Astrocyte of the cerebellum (primary cell): Measurements from ENCODE around the gene CALR.
A peak's percentile ranks its signal among the peaks of the same experiment; 100 is the strongest.
"Not testable (repeated sequence)": the region's sequence is repeated elsewhere in the genome, so short reads cannot be mapped to it uniquely, and the experiment has no call there.

Experiments
- DNase-seq: peaks from one replicate; pipeline ENCODE4 v3.0.0-alpha.2; 2011; ENCODE audit warnings: low read depth
- H3K4me3 ChIP-seq: 2 replicates; pipeline ENCODE4 v1.5.1; 2011; ENCODE audit warnings: mild to moderate bottlenecking, low read depth, low read length, moderate library complexity
- in situ Hi-C: cut with HindIII; loops from 2 replicates; pipeline ENCODE4 v1.10.0; 2017; ENCODE audit warnings: low sequenced_read_pairs
- TF ChIP-seq, protein P1 (sequence below): IDR thresholded peaks from 2 replicates; pipeline ENCODE4 v1.5.1; 2012; ENCODE audit warnings: low read length, low read depth, moderate library complexity, mild to moderate bottlenecking; ENCODE audit errors: missing control alignments

CALR gene

DNA sequence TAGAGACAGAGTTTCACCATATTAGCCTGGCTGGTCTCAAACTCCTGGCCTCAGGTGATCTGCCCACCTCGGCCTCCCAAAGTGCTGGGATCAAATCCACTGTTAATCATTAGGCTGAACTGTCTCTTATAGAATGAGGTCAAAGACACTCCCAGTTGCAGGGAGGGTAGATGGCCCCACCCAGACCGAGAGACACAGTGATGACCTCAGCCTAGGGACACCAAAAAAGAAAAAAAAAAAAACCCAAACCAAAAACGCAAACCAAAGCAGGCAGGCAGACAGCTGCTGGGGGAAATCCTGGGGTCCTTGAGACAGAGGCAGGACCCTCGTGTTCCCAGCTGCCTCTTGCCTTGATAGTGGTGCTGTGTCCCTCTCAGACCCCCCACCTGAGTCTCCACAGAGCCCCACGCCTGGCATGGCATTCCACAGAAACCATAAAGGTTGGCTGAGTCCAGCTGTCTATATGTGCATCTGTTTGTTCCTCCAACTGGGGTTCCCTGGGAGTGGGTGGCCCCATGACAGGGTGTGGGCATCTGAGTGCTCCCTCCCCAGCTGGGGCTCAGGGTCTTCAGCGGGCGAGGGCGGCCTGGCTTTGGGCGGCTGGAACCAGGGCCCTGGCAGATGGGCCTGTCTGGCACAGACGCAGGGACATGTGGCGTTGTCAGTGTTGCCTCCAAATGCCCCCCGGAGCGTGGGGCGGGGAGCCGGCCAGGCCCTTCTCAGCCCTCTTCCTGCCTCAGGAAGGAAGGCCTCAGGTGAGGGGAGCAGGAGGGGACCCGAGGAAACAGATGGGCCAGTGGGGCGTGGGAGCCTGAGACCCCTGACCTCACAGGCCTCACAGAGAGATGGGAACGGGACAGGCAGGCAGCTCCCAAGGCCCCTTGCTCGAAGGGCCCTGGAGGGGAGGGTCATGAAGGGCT, 36.2 kb downstream of the CALR start:
- DNase-seq = no peak
- no peak overlapping the region for H3K4me3 ChIP-seq
- TF ChIP-seq, protein P1, sequence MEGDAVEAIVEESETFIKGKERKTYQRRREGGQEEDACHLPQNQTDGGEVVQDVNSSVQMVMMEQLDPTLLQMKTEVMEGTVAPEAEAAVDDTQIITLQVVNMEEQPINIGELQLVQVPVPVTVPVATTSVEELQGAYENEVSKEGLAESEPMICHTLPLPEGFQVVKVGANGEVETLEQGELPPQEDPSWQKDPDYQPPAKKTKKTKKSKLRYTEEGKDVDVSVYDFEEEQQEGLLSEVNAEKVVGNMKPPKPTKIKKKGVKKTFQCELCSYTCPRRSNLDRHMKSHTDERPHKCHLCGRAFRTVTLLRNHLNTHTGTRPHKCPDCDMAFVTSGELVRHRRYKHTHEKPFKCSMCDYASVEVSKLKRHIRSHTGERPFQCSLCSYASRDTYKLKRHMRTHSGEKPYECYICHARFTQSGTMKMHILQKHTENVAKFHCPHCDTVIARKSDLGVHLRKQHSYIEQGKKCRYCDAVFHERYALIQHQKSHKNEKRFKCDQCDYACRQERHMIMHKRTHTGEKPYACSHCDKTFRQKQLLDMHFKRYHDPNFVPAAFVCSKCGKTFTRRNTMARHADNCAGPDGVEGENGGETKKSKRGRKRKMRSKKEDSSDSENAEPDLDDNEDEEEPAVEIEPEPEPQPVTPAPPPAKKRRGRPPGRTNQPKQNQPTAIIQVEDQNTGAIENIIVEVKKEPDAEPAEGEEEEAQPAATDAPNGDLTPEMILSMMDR = no peak
- in situ Hi-C loops = no loop called here

DNA sequence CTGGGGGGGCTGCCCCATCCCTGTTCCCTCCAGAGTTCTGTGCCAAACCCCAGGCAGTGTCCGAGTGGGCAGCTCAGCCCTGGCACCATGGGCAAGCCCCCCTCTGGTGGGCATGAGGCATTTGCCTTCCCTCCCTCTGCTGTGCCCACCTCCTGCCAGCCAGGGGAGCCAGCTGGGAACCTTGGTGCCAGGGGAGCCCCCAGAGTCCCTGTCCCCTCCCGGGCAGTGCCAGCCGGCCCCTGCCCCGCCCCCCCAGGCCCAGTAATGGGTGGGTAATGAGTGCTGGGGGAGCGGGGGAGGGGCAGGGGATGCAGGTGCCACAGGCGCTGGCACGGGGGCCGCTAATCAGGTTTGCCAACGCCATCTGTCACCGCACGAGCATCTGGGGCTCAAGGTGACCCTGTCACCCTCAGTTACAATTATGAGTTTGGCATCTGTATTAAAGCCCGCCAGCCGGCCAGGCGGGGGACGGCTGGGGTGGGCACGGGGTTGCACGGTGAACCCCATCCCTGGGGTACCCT, 36.9 kb downstream of the CALR start:
- no peak for DNase-seq
- TF ChIP-seq, protein P1 = no peak
- no peak overlapping the region for H3K4me3 ChIP-seq
- in situ Hi-C loops = no loop called here

DNA sequence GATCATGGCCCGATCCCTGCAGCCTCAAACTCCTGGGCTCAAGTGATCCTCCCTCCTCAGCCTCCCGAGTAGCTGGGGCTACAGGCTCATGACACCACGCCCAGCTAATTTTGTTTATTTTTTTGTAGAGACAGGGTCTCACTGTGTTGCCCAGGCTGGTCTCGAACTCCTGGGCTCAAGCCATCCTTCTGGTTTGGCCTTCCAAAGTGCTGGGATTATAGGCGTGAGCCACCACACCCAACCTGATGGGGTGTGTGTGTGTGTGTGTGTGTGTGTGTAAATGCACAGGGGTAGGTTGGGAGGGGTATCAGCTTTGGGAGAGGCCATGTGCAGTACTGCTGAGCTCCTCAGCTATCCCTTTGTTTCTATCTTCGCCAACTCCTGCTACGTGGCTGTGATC, 37.7 kb downstream of the CALR start:
- in situ Hi-C loops, H3K4me3 ChIP-seq, DNase-seq: not testable (repeated sequence)

DNA sequence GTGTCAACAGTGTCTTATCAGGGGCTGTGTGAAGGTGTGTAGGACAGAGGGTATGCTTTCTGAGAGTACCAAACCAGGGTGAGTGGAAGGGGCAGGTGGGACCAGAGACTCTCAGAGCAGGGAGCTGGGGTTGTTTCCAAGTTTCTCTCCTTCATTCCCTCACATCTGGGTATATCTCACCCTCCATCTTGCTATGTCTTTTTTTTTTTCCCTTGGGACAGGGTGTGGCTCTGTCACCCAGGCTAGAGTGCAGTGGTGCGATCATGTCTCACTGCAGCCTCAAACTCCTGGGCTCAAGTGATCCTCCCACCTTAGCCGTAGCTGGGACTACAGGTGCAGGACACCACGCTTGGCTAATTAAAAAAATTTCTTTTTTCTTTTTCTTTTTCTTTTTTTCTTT, 41.6 kb downstream of the CALR start:
- in situ Hi-C loops = no loop called here
- no peak for DNase-seq
- TF ChIP-seq, protein P1 = no peak
- no peak overlapping the region for H3K4me3 ChIP-seq

DNA sequence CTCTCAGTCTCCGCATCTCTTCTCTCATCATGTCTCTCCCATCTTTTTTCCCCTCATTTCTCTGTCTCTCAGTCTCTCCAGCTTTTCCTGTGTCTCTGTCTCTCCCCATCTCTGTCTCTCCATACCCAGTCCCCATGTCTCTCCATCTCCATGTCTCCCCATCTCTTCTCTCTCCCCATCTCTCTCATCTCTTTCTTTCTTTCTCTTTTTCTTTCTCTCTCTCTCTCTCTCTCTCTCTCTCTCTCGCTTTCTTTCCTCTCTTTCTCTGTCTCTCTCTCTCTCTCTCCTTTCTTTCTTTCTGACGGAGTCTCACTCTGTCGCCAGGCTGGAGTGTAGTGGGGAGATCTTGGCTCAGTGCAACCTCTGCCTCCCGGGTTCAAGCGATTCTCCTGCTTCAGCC, 44.2 kb downstream of the CALR start:
- no peak for DNase-seq

DNA sequence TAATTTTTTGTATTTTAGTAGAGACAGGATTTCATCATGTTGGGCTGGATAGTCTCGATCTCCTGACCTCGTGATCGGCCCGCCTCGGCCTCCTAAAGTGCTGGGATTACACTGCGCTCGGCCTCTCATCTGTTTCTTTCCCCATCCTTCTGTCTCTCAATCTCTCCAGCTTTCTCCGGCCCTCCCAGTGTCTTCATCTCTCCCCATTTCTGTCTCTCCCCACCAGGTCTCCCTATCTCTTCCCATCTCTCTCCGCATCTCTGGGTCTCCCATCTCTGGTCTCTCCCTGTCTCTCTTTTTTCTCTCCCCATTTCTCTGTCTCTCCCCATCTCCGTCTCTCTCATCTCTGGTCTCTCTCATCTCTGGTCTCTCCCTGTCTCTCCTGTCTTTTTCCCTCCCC, 44.7 kb downstream of the CALR start:
- no peak for DNase-seq
- in situ Hi-C loops = no loop called here
- TF ChIP-seq, protein P1 = no peak
- peak overlapping the region; percentile 36 for H3K4me3 ChIP-seq

More for the DNA sequence above, 44.2 kb downstream of the CALR start:
- no peak overlapping the region for H3K4me3 ChIP-seq
- TF ChIP-seq, protein P1 = no peak
- in situ Hi-C loops = no loop called here

DNA sequence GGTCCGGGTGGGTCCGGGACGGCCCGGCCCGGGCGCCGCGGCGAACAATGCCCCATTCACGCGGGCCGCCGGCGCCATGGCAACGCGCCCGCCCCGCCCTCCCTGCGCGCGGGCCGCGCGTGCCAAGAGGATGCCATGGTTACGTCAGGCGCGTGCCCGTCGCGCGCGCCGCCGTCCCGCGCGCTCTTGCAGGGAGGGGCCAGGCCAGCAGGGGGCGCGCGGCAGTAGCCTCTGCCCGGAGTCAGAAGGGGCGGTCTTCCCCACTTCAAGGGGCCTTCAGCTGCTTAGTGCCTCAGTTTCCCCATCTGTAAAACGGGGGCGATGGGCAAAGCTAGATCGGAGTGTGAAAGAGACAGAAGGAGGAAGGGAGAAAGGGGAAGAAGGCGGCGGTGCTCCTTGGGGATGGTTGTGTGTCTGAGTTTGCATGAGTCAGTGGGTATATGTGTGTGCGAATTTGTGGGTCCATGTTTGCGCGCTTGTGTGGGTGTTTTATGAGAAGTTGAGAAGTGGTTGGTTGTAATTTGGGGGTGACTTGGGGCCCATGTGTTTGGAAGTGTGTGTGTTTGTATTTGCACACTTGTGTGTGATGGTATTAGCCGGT, 45.2 kb downstream of the CALR start:
- in situ Hi-C loops = no loop called here
- TF ChIP-seq, protein P1 = peak; percentile 84
- peak overlapping the region; percentile 36 for H3K4me3 ChIP-seq
- DNase-seq = no peak
